NOMO-1 (cell line): Measurements from ENCODE around the gene ZBTB24.

Experiments used
- DNase-seq, 2 experiments: peaks; one replicate each; lab custom pipeline; 2025; ENCODE audit not compliant: unreplicated experiment in 2 of 2; lab: John Stamatoyannopoulos, UW

ZBTB24 gene

DNA sequence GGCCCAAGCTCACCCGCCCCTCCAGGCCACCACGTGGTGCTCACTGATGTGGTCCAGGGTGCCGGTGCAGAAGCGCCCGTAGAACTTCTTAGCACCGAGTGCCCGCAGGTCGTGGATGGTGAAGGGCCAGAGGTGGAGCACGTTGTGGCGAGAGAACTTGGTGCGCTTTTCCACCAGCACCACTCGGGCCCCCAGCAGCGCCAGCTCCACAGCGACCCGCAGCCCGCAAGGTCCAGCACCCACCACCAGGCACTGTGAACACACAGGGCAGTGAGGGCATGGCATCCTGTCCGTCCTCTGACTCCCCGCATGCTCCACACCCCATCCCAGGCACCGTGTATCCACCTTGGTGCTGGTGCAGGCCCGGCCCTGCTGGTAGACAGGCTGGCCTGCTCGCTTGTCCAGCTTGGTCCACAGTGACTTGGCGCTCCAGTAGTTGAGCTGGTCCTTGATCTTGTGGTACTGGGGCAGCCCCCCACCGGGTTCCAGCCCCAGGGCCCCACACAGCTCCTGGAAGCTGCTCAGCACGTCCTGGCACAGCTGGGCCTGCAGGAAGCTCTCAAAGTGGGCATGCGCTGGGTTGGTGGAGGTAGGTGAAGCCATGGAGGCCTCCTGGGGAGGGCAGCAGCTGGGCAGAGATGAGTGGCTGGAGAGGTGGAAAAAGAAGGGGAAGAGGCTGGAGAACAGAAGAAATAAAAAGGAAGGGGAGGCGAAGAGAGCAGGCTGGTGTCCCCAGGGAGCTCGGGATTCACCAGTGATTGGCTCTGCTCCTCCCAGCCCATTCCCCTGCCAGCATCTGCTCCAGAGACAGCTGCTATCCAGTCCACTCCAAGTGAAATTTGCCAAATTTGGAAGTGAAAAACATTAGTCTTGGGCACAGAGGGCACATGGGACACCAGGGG is 29.2 kb downstream of the ZBTB24 start:
- no peak for DNase-seq

DNA sequence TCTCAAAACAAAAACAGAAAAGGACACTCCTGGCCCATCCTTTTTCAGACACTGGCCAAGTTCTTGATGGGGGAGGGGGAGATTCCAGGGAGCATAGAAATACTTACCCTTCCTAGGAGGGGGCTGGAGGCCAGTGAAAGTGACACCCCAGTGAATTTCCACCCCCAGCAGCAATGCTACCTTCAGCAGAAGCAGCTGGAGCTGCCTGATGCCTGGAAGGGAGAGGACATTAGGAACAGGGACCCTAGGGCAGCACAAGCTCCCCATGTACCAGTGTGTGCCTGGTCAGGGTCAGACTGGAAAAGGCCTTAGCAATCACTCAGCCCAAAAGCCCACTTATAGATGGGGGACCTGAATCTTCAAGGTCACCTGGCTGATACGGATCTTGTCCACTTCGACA is 29.9 kb downstream of the ZBTB24 start:
- DNase-seq, result no peak

DNA sequence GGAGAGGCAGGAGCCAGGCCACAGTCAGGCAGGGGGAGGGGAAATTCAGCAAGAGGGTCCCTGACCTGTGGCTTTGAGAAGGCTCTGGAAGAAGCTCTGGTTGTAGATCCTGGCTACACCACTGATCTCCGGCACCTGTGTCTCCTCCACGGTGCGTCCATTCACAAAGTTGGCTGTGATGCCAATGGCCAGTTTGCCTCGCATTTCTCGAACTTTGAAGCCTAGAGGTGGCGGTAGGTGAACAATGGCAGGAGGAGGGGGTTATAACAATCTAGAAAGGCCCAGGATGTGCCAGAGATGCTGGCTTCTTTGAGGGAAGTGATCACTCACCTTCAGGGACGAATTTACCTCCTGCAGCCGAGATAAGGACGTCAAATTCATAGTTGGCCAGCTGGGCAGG is 30.8 kb downstream of the ZBTB24 start:
- DNase-seq, result no peak

DNA sequence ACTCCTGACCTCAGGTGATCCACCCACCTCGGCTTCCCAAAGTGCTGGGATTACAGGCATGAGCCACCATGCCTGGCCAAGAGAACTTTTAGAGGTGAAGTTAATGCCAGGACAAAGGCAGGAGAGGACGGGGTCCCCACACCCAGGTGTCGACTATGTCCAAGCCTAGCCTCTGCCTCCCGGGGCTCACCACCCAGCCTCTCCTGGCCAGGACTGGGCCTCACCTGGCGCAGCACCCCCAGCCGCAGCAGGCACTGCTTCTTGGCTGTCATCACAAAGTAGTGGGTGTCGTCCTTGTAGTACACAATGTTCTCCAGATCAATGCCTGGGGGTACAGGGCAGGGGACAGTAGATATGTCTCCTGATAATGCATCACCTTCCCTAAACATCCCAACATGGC is 31.6 kb downstream of the ZBTB24 start:
- DNase-seq, result no peak

DNA sequence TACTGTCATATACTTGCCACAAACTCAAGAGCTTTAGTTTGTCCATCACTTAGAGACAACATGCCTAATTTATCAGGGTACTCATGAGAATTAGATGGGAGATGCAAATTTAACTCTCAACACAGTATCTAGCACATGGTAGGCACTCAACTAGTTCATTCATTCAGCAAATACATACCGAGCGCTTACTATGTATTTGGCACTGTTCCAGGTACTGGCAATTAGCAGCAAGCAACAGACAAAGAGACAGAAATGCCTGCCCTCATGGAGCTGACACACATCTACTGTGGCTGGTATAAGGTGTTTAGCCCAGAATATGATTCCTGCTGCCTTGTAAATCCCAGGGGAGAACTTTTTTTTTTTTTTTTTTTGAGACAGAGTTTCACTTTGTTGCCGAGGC is 32.2 kb downstream of the ZBTB24 start:
- DNase-seq, result no peak

DNA sequence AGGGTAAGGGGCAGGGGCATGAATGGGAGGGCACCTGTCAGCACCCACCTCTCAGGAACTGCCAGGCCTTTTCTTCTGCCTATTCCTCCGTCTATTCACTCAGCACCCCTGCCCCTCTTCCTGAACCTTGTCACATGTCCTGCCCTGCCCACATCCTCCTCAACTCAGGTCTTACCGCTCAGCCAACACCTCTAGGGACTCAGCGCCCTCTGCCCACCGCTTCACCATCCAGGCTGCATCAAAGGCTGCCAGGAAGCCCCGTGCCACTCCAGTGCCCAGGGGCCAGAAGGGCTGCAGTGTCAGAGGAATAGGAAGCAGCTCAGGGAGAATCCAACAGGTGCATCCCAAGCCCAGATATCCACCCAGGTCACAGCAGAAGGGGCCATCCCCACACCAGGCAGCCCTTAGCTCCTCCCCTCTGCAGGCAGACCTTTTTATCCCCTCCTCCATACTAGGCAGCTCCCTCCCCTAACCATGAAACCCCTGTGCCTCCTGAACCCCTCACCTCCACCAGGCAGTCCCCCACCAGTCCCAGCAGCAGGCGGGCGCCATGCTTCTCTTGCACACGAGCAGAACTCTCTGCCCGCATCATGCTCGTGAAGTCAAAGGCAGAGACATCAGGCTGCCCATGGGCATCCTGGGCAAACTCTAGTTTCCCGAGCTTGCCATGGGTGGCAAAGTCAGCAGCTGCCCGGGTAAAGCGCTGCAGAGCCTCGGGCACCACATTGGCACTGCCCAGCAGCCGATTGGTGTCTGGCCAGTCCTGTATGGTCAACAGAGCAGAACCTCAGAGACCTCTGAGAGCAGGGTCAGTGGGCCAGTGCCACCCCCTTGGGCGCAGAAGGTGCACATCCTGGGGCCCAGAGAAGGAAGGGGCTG is 33.0 kb downstream of the ZBTB24 start:
- DNase-seq, result no peak

DNA sequence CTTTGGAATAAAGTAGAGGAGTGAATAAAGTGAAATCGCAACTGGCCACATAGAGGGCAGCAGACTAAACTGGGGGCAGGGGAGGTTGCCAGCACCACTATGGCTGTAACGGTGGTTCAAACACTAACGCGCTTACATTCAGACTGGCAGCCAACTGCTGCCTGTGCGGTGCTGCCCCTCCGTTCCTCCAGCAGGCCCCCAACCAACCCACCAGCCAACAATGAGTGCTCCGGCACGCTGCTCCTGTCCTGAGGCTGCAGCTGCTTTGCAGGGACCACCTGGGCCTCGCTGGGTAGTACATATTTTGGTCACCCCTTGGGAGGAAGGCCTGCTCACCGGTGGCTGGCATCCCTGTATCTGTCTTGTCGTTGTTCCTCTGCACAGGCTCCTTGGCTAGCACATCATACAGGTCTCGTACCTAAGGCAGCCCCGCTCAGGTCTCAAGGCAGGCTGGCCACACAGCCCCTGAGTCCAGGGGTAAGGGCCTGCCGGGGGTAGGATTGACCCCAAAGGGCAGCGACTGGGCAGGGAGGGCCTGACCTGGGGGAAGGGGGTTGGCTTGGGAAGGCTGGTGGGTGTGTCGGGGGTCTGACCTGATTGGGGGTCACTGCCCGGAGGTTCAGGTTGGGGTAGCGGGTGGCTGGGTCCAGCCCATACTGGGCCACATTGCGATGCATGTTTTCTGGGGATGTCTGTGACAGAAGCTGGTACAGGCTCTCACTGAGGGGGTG is 33.8 kb downstream of the ZBTB24 start:
- DNase-seq, result no peak

DNA sequence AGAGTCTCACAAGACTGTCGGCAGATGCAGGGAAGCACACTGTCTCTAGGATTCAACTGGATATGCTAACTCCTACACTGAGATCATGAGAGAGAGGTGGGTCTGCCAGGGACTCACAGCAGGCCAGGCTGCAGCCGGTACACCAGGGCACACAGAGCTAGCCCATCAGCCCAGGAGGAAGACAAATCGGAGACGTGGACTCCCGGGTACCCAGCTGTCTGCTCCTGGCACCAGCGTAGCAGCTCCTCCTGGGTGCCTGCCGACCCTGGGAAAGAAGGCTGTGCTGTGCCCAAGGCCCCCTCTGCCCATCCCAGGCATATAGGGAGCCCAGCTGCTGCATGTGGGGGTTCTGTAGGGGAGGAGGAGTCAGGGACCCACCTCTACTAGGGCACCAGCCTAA is 34.4 kb downstream of the ZBTB24 start:
- no peak for DNase-seq

DNA sequence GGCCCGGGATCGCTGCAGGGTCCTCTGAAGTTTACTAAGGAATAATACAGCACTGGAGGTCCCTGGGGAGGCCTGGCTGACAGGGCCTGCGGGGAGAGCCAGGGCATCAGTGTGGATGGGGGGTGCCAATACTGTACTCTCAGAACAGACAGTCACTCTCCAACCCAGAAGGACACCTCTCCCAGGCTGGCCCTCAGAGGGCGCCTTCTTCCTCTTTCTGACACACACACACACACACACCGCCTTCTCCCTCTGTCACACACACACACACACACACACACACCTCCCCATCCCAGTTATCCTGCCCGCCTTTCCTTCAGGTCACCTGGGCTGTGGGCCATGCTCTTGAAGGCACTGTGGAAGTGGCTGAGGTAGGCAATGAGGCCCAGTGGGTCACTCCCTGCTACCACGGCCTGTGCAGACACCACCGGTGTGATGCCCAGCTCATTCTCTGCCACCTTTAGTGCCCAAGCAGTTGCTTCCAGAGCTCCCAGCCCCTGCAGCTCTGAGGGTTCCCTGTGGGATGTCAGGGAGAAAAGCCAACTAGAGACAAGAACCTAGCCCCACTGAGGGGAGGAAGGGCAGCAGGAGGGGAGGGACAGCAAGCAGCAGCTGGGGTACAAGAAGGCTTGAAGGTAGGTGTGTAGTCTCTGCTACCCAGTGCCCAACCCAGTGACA is 35.0 kb downstream of the ZBTB24 start:
- DNase-seq, result no peak

DNA sequence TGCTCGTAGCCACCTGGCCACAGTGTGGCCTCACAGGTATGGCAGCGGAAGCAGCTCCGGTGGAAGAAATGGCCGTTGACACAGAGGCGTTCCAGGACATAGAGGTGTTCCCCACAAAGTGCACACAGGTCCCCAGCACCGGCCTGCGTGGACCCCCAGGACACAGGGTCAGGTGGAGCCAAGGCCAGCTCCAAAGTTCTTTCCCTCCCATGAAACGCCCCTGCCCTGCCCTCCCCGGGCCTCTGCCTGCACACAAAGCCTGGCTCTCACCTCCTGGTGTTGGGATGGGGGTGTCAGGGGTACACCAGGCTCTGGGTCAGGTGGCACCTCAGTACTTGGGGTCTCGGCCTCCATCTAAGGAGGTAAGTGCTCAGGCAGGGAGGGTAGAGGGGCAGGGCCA is 35.9 kb downstream of the ZBTB24 start:
- no peak for DNase-seq

DNA sequence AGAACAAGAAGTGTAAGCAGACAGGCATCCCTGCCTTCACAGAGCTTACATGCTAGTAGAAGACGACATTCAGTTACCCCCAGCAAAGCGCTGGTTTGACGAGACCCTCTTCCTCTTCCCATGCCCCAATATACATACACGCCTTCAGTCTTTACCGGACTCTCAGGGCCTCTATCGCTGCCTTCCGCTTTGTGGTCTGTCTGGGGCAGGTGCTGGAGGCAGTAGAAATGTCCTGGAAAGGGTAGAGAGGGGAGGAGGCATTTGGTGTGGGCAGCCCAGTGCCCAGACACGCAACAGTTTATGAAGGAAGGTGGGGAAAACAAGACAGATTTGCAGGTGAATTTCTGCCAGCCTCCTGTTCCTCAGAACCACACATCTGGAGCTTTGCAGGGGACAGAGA is 36.5 kb downstream of the ZBTB24 start:
- no peak for DNase-seq

DNA sequence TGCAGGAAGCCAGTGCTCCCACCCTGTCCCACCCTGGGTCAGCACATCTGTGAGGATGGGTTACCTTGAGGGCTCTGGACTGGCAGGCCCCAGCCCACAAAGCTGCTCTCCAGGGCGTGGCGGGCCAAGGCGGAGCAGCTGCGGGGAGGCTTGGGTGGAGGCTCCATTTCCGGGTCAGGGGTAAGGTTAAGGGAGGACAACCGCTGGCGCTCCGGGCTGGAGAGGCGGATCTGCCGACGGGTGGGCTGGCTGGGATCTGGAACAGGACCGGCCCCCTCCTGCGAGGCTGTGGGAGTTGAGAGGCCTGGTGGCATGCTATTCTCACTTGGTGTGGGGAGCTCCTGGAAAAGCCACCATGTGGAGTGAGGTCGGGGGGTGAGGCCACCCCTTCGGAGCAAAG is 36.9 kb downstream of the ZBTB24 start:
- no peak for DNase-seq

DNA sequence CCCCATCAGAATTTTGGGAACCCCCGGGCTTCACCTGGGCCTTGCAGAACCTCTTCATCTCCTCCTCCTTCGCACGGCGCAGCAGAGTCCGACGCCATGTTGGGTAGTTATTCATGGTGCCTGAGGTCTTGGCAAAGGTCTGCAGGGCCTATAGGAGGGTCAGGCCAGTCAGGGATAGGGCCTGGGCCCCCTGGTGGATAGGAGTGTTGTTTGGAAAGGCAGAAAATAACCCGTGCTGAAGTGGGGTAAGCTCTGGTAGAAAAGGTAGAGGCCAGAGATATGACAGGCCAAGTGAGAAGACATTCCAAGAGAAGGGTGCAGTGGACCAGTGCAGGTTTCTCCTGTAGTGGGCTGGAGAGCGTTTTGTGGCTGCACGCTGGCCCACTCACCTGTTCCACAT is 37.6 kb downstream of the ZBTB24 start:
- DNase-seq, result no peak

DNA sequence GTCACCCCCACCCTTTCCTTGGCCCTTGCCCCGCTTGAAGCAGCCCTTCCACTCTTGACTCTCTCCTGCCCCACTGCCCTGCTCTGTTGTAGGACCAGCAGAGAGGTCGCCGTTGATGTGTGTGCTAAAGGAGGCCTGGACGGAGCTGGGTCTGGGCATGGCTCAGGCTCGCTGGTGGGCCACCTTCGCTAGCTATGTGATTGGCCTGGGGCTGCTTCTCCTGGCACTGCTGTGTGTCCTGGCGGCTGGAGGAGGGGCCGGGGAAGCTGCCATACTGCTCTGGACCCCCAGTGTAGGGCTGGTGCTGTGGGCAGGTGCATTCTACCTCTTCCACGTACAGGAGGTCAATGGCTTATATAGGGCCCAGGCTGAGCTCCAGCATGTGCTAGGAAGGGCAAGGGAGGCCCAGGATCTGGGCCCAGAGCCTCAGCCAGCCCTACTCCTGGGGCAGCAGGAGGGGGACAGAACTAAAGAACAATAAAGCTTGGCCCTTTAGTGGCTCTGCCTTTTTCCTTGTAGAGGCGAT is 39.5 kb downstream of the ZBTB24 start:
- no peak for DNase-seq

DNA sequence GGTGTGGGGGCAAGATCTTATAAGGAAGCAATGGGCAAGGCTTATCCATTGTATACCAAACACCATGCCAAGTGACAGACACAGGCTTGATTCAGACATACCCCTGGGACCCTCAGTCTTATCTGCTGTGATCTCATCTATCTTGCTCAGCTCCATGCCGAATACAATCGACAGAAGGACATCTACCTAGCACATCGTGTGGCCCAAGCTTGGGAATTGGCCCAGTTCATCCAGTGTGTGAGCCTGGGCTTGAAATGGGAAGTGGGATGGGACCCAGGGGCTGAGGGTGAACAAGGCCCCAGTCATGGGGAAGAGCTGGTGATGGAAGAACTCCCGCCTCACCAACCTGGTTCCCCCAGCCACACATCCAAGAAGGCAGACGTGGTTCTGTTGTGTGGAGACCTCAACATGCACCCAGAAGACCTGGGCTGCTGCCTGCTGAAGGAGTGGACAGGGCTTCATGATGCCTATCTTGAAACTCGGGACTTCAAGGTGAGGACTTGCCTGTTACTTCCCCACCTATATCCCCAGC is 40.6 kb downstream of the ZBTB24 start:
- DNase-seq, result no peak

DNA sequence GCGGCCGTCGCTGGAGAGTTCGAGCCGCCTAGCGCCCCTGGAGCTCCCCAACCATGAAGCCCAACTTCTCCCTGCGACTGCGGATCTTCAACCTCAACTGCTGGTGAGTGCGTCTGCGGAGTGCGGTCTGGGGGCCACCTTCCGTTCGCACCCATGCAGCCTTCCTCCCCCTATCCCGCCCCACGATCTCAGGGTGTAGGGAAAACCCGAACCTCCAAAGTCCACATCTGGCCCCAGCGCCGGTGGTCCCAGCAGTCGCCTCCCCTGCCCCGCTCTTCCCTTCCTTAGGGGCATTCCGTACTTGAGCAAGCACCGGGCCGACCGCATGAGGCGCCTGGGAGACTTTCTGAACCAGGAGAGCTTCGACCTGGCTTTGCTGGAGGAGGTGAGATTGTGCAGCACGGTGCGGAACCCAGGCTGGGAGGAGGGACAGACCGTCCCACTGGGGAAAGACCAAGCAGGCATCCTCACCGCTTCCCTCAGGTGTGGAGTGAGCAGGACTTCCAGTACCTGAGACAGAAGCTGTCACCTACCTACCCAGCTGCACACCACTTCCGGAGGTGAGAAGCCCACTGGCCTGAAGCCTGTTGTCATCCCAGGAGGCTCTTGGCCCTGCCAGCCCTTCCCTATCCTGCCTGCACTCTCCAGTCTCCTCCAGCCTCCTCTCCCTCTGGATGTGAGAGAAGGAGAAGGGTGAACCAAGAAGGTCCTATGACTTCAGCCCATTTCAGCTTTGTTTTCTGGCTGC is 41.8 kb downstream of the ZBTB24 start:
- peak; percentile 41 to 57 for DNase-seq

DNA sequence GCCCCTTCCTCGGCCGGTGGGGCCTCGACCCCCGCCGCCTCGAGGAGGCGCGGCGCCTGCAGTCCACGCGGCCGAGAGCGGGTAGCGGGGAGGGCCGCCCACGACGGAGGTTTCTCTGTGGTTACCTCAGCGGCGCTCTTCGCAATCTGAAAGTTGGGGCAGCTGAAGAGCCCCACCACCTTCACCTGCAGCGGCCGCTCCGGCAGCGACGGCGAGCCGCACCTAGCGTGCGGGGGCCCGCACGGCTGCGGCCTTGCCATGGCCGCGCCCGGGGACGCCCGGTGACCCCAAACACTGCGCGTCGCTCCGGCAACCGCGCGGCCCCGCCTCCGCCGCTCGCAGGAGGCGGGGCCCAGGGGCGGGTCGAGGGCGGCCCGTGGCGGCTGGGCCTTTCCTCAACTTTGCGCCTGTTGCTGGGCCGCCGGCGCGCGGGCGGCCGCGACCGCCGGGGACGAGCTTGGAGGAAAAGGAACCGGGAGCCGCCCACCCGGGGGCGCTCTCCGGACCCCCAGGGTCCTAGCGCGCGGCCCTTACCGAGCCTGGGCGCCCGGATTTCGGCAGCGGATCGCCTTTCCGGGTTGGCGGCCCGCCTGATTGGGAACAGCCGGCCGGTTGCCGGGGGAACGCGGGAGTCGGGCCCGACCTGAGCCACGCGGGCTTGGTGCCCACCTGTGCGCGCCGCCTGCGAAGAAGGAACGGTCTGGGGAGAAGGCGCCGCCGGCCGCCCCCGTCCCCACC is 42.5 kb downstream of the ZBTB24 start, which contains the start of the genes PPIL6 and SMPD2:
Gene PPIL6 (minus strand): TSS at position 298 of the 738 bp plus-strand sequence. CDS start 38 bp downstream, at position 260.
Gene SMPD2 (plus strand): TSS at position 394 of the 738 bp plus-strand sequence. CDS start 398 bp downstream, outside the sequence.
- peak; percentile 83 to 91 for DNase-seq

DNA sequence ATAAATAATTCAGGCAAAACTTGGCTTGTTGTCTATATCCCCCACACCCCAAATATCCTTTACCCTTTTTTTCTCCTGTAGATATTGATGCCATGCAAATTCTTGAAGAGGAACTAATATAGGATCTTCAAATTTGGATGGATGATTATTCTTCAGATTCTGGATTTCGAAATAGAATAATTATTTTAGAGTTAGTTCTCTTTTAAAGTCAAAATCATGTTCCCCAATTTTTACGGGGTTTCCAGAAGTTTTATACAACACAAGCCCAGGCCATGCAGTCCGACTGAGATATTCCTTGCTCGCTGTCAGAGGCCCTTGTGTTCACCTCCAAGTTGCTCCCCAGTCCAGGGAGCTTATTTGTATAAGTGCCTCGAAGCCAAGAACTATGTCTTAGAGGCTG is 47.0 kb downstream of the ZBTB24 start:
- DNase-seq, result peak in 1 of 2 experiments; percentile 29
